ENCODE data around the gene LCE3B. TPM values are rescaled to one million over a fixed set of nuclear protein-coding genes. Genes with fewer than 3 reads are reported as not detected.
A peak's percentile ranks its signal among the peaks of the same experiment; 100 is the strongest.

LCE3B gene
- total and polyA plus RNA-seq, 12 donors: not detected

DNA sequence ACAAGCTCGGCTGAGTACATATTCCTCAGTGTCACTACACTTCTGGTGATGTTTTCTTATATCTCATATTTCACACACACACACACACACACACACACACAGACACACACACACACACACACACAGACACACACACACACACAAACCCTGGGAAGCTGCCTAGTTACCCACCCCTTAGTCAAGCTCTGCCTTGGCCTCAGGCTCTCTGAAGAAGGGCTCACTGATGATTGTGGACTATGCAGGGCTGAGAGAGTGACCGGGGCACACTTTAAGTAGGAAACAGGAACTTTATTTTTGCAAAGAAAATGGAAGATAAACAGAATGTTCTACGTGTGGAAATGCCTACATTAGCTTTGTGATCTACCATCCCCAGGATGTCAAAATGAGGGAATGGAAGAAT, 30.3 kb downstream of the LCE3B start:
- Histone ChIP-seq H3K4me3 (no peak overlapping the region), H3K27me3 (no peaks in the 10 kb centered on the region), H3K36me3 (replicated peaks in 1 of 2) (no peaks in the 10 kb centered on the region), H3K27ac (no peak overlapping the region), H3K4me1 (replicated peaks in 1 of 2) (no peaks in the 10 kb centered on the region), H3K9me3 (replicated peaks in 1 of 3) (no peaks in the 10 kb centered on the region)
- TF ChIP-seq POLR2A (IDR thresholded peaks at IDR 0.05) (no peak), CTCF (IDR thresholded peaks at IDR 0.05) (no peak)
- WGBS, 4 donors: 48 to 63% (median 50%) methylated on average over 3 of the region's 3 CpGs
- no peak for DNase-seq
- intact Hi-C loops (cut with DNase I): no loop called here

- TF ChIP-seq POLR2A (IDR thresholded peaks at IDR 0.05): no peak
- TF ChIP-seq CTCF (IDR thresholded peaks at IDR 0.05): no peak
- WGBS, 4 donors: 38 to 49% (median 41%) methylated on average over 3 of the region's 3 CpGs
- intact Hi-C loops (cut with DNase I): no loop called here
Observed at GRCh38 chr1:152645146-152645545, 31.5 kb downstream of the LCE3B start.

DNA sequence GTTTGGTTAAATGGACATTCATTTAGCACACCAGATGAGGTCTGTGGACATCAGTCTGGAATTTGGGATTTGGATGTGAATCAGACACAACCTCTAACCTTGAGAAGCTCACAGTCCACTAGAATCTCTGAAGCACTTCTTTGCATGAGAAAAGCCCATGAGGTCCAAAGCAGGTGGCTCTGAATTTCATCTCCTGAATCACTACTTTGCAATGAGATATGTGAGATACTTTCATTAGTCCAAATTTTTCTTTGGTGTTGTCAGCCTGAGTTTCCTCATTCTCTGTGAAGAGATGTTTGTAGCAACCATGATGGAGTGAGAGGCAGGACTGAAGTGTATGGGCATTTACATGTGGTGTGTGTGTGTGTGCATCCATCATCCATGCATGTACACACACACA, 33.0 kb downstream of the LCE3B start:
- no peak overlapping the region for H3K4me3 ChIP-seq
- no peak for TF ChIP-seq CTCF (IDR thresholded peaks at IDR 0.05)
- no peak for TF ChIP-seq POLR2A (IDR thresholded peaks at IDR 0.05)
- no peak for DNase-seq
- H3K4me1 ChIP-seq (replicated peaks in 1 of 2): no peaks in the 10 kb centered on the region
- H3K27ac ChIP-seq: no peak overlapping the region
- H3K36me3 ChIP-seq (replicated peaks in 1 of 2): no peaks in the 10 kb centered on the region
- no peaks in the 10 kb centered on the region for H3K27me3 ChIP-seq
- intact Hi-C loops (cut with DNase I): no loop called here
- H3K9me3 ChIP-seq (replicated peaks in 1 of 3): no peaks in the 10 kb centered on the region

More at GRCh38 chr1:152645146-152645545, 31.5 kb downstream of the LCE3B start:
- no peaks in the 10 kb centered on the region for H3K36me3 ChIP-seq (replicated peaks in 1 of 2)
- no peak overlapping the region for H3K4me3 ChIP-seq
- H3K27ac ChIP-seq: no peak overlapping the region
- H3K9me3 ChIP-seq (replicated peaks in 1 of 3): no peaks in the 10 kb centered on the region
- no peaks in the 10 kb centered on the region for H3K4me1 ChIP-seq (replicated peaks in 1 of 2)
- DNase-seq: no peak
- H3K27me3 ChIP-seq: no peaks in the 10 kb centered on the region

DNA sequence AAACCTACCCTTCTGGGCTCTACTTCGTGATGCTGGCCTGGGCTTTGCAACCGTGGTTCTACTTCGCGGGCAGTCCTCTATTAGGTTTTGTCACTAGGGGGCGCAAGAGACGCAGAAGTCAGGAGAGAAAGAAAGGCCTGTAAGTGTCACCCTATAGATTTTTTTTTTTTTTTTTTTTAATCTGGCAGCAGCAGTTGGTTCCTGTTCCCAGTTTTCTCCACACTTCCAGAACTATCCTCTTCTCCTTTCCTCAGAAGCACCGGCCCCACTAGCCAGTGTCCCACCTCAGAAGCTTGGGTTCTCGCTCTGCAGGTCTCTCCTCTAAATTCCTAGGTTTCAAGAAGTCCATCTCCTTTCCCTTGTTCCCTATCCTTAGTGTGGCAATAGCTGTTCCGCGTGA, 40.5 kb downstream of the LCE3B start:
- no peak overlapping the region for H3K4me3 ChIP-seq
- no peak overlapping the region for H3K27ac ChIP-seq
- WGBS, 4 donors: 28 to 33% (median 32%) methylated on average over 10 of the region's 10 CpGs
- H3K36me3 ChIP-seq (replicated peaks in 1 of 2): no peaks in the 10 kb centered on the region
- no peaks in the 10 kb centered on the region for H3K4me1 ChIP-seq (replicated peaks in 1 of 2)
- H3K27me3 ChIP-seq: no peaks in the 10 kb centered on the region
- peak in 6 of 7 donors; percentile 17 to 38 (median 30) for DNase-seq
- TF ChIP-seq POLR2A (IDR thresholded peaks at IDR 0.05) (no peak), CTCF (IDR thresholded peaks at IDR 0.05) (peak in 5 of 6 experiments; percentile 24 to 49 (median 35))
- intact Hi-C loops (cut with DNase I): no loop called here
- no peaks in the 10 kb centered on the region for H3K9me3 ChIP-seq (replicated peaks in 1 of 3)
